Panc1 (cell line): ENCODE data around the gene DNAJC4. TPM values are rescaled to one million over a fixed set of nuclear protein-coding genes. Genes with fewer than 3 reads are reported as not detected.

Experiments used
- ATAC-seq: fragments of 200-7000 bp; cut with Tn5 transposase; 2 replicates; pipeline ENCODE4 v1.9.1; 2020; ENCODE audit warnings: mild to moderate bottlenecking, moderate library complexity
- Bru-seq: library from RNA; stranded (reverse); fragments of 400-500 nt; gene quantifications from one replicate; lab custom pipeline; 2021; lab: Mats Ljungman, UMichigan
- BruChase-seq, 2 experiments: library from RNA; stranded (reverse); fragments of 400-500 nt; gene quantifications; one replicate each; lab custom pipeline; 2021; lab: Mats Ljungman, UMichigan
- BruUV-seq: library from RNA; stranded (reverse); fragments of 400-500 nt; replicated peaks from 2 replicates; lab custom pipeline; 2021; lab: Mats Ljungman, UMichigan
- CTCF ChIA-PET: fragments of 300-600 bp; sonication (Branson Sonifier 250); formaldehyde crosslinking; loops from one replicate; lab custom pipeline; 2022; ENCODE audit warnings: antibody characterized with exemption; lab: Charles Lee
- POLR2A ChIA-PET: fragments of 300-600 bp; sonication (Branson Sonifier 250); formaldehyde crosslinking; loops from one replicate; lab custom pipeline; 2022; ENCODE audit warnings: antibody characterized with exemption; lab: Charles Lee
- DNase-seq: peaks from one replicate; pipeline ENCODE4 v3.0.0-alpha.2; 2010; ENCODE audit warnings: low read depth, low spot score
- H3K27ac ChIP-seq: 2 replicates; pipeline ENCODE4 v1.5.1; 2011; ENCODE audit warnings: mild to moderate bottlenecking, low read length, inconsistent platforms
- H3K27me3 ChIP-seq: fragments of 200-500 bp; sonication (Bioruptor generic); 2 replicates; pipeline ENCODE4 v1.6.0; 2014; ENCODE audit warnings: low read length, inconsistent platforms; ENCODE audit not compliant: control insufficient read depth, insufficient read depth
- H3K36me3 ChIP-seq: fragments of 200-500 bp; sonication (Bioruptor generic); 2 replicates; pipeline ENCODE4 v1.5.1; 2014; ENCODE audit warnings: inconsistent platforms, mild to moderate bottlenecking, low read length, moderate library complexity; ENCODE audit not compliant: control insufficient read depth, insufficient read depth
- H3K4me1 ChIP-seq: 2 replicates; pipeline ENCODE4 v1.5.1; 2011; ENCODE audit warnings: inconsistent platforms, mild to moderate bottlenecking, low read length, moderate library complexity; ENCODE audit not compliant: control insufficient read depth, insufficient read depth
- H3K4me3 ChIP-seq, 2 experiments: 2 replicates each; pipeline ENCODE4 v1.5.1; 2011 to 2012; ENCODE audit warnings: low read depth in 2 of 2, low read length in 2 of 2, mild to moderate bottlenecking in 2 of 2, inconsistent platforms in 1 of 2, moderate library complexity in 1 of 2
- H3K9me3 ChIP-seq: fragments of 200-500 bp; sonication (Bioruptor generic); 2 replicates; pipeline ENCODE4 v1.5.1; 2014; ENCODE audit warnings: low read depth, mild to moderate bottlenecking, inconsistent platforms, low read length, moderate library complexity; ENCODE audit not compliant: control insufficient read depth, insufficient read depth
- CTCF ChIP-seq: fragments of 450-650 bp; IDR thresholded peaks from 2 replicates; pipeline ENCODE4 v1.5.1; 2017; ENCODE audit warnings: mild to moderate bottlenecking
- POLR2AphosphoS5 ChIP-seq: IDR thresholded peaks from 2 replicates; pipeline ENCODE4 v1.6.1; 2012; ENCODE audit warnings: mild to moderate bottlenecking, low read depth, low read length, moderate library complexity
- REST ChIP-seq, 2 experiments: IDR thresholded peaks; 2 replicates each; pipeline ENCODE4 v1.6.1; 2011 to 2012; ENCODE audit warnings: low read depth in 2 of 2, control low read depth in 1 of 2, low read length in 1 of 2, mild to moderate bottlenecking in 1 of 2, moderate library complexity in 1 of 2; ENCODE audit not compliant: insufficient read depth in 1 of 2
- SIN3A ChIP-seq: IDR thresholded peaks from 2 replicates; pipeline ENCODE4 v1.6.1; 2012; ENCODE audit warnings: low read depth, mild to moderate bottlenecking, low read length, moderate library complexity, borderline replicate concordance; ENCODE audit not compliant: insufficient read depth
- TCF7L2 ChIP-seq: IDR thresholded peaks from 2 replicates; pipeline ENCODE4 v1.6.1; 2011; ENCODE audit warnings: mild to moderate bottlenecking, low read depth, low read length, inconsistent platforms
- in situ Hi-C: cut with HindIII; loops from 2 replicates; pipeline ENCODE4 v1.10.0; 2016; ENCODE audit warnings: low sequenced_read_pairs, low pct_unique_long_range_greater_than_20kb
- intact Hi-C: fragments of 100-400 bp; cut with micrococcal nuclease; formaldehyde crosslinking; loops from one replicate; pipeline ENCODE4 v1.10.0; 2022; ENCODE audit not compliant: unreplicated experiment
- long read RNA-seq: library from polyadenylated mRNA; unstranded; transcript quantifications from one replicate; pipeline ENCODE4 v2.0.0, GENCODE V29; 2021; ENCODE audit not compliant: unreplicated experiment
- polyA plus RNA-seq: library from polyadenylated mRNA; unstranded; fragments of >200 nt; gene quantifications from one replicate; pipeline ENCODE4 v1.2.1, GENCODE V29; 2012; ENCODE audit warnings: missing spikeins; ENCODE audit not compliant: insufficient read length
- total RNA-seq: library from RNA; stranded (reverse); gene quantifications from one replicate; pipeline ENCODE4 v1.2.1, GENCODE V29; 2021; ENCODE audit not compliant: unreplicated experiment

DNAJC4 gene
- total RNA-seq: 41.0 TPM
- polyA plus RNA-seq: 82.2 TPM
- Bru-seq, nascent RNA: percentile 48 among the genes with signal in this experiment
- BruChase-seq, experiment 1, labeled RNA remaining after a 2-hour chase: percentile 56 among the genes with signal in this experiment
- percentile 67 among the genes with signal in this experiment for BruChase-seq, experiment 2, labeled RNA remaining after a 6-hour chase
- long read RNA-seq, partial matches to known transcripts: 19 of 32 reads
- long read RNA-seq, other reads (novel, unspliced or antisense): 13 of 32 reads

GRCh38 chr11:64230171-64230984, at the start of gene DNAJC4:
TSS of gene DNAJC4 (plus strand) at chr11:64230548. CDS start at chr11:64230855, 307 bp downstream.
- intact Hi-C loops: no loop called here
- Histone ChIP-seq H3K27ac (peak within 1 kb of the TSS; percentile 87), H3K4me3 (peak within 1 kb of the TSS; percentile 68 to 79), H3K36me3 (peaks cover 2% of the 10 kb centered on the region; the same call in 1 of the 2 replicates), H3K9me3 (no peaks in the 10 kb centered on the region), H3K4me1 (peaks cover 47% of the 10 kb centered on the region), H3K27me3 (no peaks in the 10 kb centered on the region)
- in situ Hi-C loops: no loop called here
- DNase-seq (no peak), ATAC-seq (peak; percentile 59)
- CTCF ChIA-PET: interaction anchor here (0.7 kb wide), 1 partner anchor 249 kb away, joined by 3 read pairs; no protein-coding TSS in a partner anchor
- POLR2A ChIA-PET: interaction anchor here (0.5 to 1.0 kb wide), 5 partner anchors 13 to 1308 kb away, joined by 3 to 8 read pairs (median 4); no protein-coding TSS in a partner anchor
- no TSS peak for BruUV-seq
- TF ChIP-seq CTCF (no peak), POLR2AphosphoS5 (peak; percentile 71)

- DNase-seq (no peak), ATAC-seq (no peak)
- Histone ChIP-seq H3K9me3 (peaks cover 7% of the 10 kb centered on the region; the same call in 1 of the 2 replicates), H3K36me3 (no peaks in the 10 kb centered on the region), H3K4me3 (no peak overlapping the region), H3K27ac (peak overlapping the region; percentile 86), H3K4me1 (peaks cover 32% of the 10 kb centered on the region), H3K27me3 (no peaks in the 10 kb centered on the region)
- in situ Hi-C loops (no loop called here), intact Hi-C loops (no loop called here)
- ChIA-PET POLR2A (interaction anchor here (0.6 kb wide), 1 partner anchor 131 kb away, joined by 8 read pairs; no protein-coding TSS in a partner anchor), CTCF (no interaction called here)
- BruUV-seq: no TSS peak
- no peak for TF ChIP-seq CTCF
- TF ChIP-seq POLR2AphosphoS5: no peak
- TF ChIP-seq TCF7L2: no peak
- TF ChIP-seq REST (IDR thresholded peaks at IDR 0.05; ENCODE audit: insufficient read depth in 1 of 2, low read depth in 2 of 2, low read length in 1 of 2): no peak
- TF ChIP-seq SIN3A: no peak
Observed at GRCh38 chr11:64180891-64181290, 49.5 kb upstream of the DNAJC4 start.
